Cardiac muscle cell (in vitro differentiated cells and primary cell): ENCODE data around the gene PRRT2. TPM values are rescaled to one million over a fixed set of nuclear protein-coding genes. Genes with fewer than 3 reads are reported as not detected.
A peak's percentile ranks its signal among the peaks of the same experiment; 100 is the strongest.

Experiments
- DNase-seq, 2 donors: peaks; one replicate each; pipeline versions ENCODE4 v3.0.0 to v3.0.0-alpha.2; 2010 to 2017; ENCODE audit warnings: low read depth in 1 of 2, low spot score in 1 of 2
- H3K27ac ChIP-seq: fragments of 200-600 bp; sonication (generic); 2 replicates; pipeline ENCODE4 v1.5.1; 2016
- H3K27me3 ChIP-seq: fragments of 200-600 bp; sonication (generic); 2 replicates; pipeline ENCODE4 v1.6.0; 2016; ENCODE audit warnings: control low read depth
- H3K36me3 ChIP-seq: fragments of 200-600 bp; sonication (generic); 2 replicates; pipeline ENCODE4 v1.5.1; 2016; ENCODE audit warnings: control low read depth
- H3K4me1 ChIP-seq: fragments of 200-600 bp; sonication (generic); 2 replicates; pipeline ENCODE4 v1.8.1; 2017; ENCODE audit warnings: low read depth, mild to moderate bottlenecking, mixed run types
- H3K4me3 ChIP-seq: fragments of 200-600 bp; sonication (generic); 2 replicates; pipeline ENCODE4 v1.5.1; 2016; ENCODE audit warnings: mild to moderate bottlenecking
- H3K9me3 ChIP-seq: fragments of 200-600 bp; sonication (generic); 2 replicates; pipeline ENCODE4 v1.5.1; 2017; ENCODE audit warnings: low read depth, mild to moderate bottlenecking, control low read depth
- CTCF ChIP-seq: IDR thresholded peaks from 2 replicates; pipeline ENCODE4 v1.5.1; 2012; ENCODE audit warnings: low read depth, mild to moderate bottlenecking, low read length
- polyA plus RNA-seq: library from polyadenylated mRNA; unstranded; fragments of >200 nt; fragmentation: Nextera tagmentation; extraction: Ambion mirVana; gene quantifications from 2 replicates; pipeline ENCODE4 v1.2.1, GENCODE V29; 2016
- total RNA-seq: library from RNA; depleted of rRNA; stranded (reverse); fragments of >200 nt; gene quantifications from 2 replicates; pipeline ENCODE4 v1.2.3, GENCODE V29; 2016

Gene PRRT2
- total and polyA plus RNA-seq, 2 experiments from 2014 or later, result 19.3 to 19.7 TPM

GRCh38 chr16:29809850-29810698, 1.9 kb upstream of the PRRT2 start:
- Histone ChIP-seq H3K36me3 (peaks cover 10% of the 10 kb centered on the region), H3K9me3 (no peaks in the 10 kb centered on the region), H3K27me3 (no peaks in the 10 kb centered on the region), H3K27ac (peak overlapping the region; percentile 87), H3K4me1 (peaks cover 25% of the 10 kb centered on the region), H3K4me3 (no peak overlapping the region)
- DNase-seq, result no peak
- TF ChIP-seq CTCF, result no peak

GRCh38 chr16:29810699-29811169, 1.3 kb upstream of the PRRT2 start:
- Histone ChIP-seq H3K27ac (peak overlapping the region; percentile 87), H3K36me3 (peaks cover 10% of the 10 kb centered on the region), H3K9me3 (no peaks in the 10 kb centered on the region), H3K4me3 (no peak overlapping the region), H3K4me1 (peaks cover 30% of the 10 kb centered on the region), H3K27me3 (no peaks in the 10 kb centered on the region)
- TF ChIP-seq CTCF, result no peak
- DNase-seq, result no peak

- Histone ChIP-seq H3K4me1 (peaks cover 30% of the 10 kb centered on the region), H3K27ac (peak overlapping the region; percentile 89), H3K4me3 (peak overlapping the region; percentile 51), H3K27me3 (no peaks in the 10 kb centered on the region), H3K36me3 (peaks cover 10% of the 10 kb centered on the region), H3K9me3 (no peaks in the 10 kb centered on the region)
- peak; percentile 99 for DNase-seq
- no peak for TF ChIP-seq CTCF
Measured at GRCh38 chr16:29811170-29811895, 660 bp upstream of the PRRT2 start.

- Histone ChIP-seq H3K36me3 (peaks cover 10% of the 10 kb centered on the region), H3K27me3 (no peaks in the 10 kb centered on the region), H3K4me1 (peaks cover 33% of the 10 kb centered on the region), H3K4me3 (peak overlapping the region; percentile 51), H3K9me3 (no peaks in the 10 kb centered on the region), H3K27ac (no peak overlapping the region)
- no peak for DNase-seq
- TF ChIP-seq CTCF, result no peak
Measured at GRCh38 chr16:29812754-29813643, 1.0 kb downstream of the PRRT2 start.
